T-helper 9 cell (primary cell): ENCODE data around the gene MXRA8.

Experiments used
- DNase-seq: peaks from one replicate; pipeline ENCODE4 v3.0.0-alpha.2; 2020

MXRA8 gene

DNA sequence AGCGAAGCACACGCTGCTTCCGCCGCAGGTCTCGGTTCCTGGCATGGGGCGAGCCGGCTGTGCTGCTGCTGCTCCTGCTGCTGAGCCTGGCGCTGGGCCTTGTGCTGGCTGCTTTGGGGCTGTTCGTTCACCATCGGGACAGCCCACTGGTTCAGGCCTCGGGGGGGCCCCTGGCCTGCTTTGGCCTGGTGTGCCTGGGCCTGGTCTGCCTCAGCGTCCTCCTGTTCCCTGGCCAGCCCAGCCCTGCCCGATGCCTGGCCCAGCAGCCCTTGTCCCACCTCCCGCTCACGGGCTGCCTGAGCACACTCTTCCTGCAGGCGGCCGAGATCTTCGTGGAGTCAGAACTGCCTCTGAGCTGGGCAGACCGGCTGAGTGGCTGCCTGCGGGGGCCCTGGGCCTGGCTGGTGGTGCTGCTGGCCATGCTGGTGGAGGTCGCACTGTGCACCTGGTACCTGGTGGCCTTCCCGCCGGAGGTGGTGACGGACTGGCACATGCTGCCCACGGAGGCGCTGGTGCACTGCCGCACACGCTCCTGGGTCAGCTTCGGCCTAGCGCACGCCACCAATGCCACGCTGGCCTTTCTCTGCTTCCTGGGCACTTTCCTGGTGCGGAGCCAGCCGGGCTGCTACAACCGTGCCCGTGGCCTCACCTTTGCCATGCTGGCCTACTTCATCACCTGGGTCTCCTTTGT lies 24.7 kb downstream of the MXRA8 start:
- no peak for DNase-seq

- no peak for DNase-seq
Measured at GRCh38 chr1:1332774-1333480, 25.4 kb downstream of the MXRA8 start.

DNA sequence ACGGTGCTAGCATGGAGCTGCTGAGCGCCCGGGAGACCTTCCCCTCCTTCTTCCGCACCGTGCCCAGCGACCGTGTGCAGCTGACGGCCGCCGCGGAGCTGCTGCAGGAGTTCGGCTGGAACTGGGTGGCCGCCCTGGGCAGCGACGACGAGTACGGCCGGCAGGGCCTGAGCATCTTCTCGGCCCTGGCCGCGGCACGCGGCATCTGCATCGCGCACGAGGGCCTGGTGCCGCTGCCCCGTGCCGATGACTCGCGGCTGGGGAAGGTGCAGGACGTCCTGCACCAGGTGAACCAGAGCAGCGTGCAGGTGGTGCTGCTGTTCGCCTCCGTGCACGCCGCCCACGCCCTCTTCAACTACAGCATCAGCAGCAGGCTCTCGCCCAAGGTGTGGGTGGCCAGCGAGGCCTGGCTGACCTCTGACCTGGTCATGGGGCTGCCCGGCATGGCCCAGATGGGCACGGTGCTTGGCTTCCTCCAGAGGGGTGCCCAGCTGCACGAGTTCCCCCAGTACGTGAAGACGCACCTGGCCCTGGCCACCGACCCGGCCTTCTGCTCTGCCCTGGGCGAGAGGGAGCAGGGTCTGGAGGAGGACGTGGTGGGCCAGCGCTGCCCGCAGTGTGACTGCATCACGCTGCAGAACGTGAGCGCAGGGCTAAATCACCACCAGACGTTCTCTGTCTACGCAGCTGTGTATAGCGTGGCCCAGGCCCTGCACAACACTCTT lies 26.2 kb downstream of the MXRA8 start:
- no peak for DNase-seq

- no peak for DNase-seq
Measured at GRCh38 chr1:1331068-1331965, 27.0 kb downstream of the MXRA8 start, which contains the start of gene TAS1R3. TSS of gene TAS1R3 (plus strand) at chr1:1331280. CDS start at chr1:1331346, 66 bp downstream.

DNA sequence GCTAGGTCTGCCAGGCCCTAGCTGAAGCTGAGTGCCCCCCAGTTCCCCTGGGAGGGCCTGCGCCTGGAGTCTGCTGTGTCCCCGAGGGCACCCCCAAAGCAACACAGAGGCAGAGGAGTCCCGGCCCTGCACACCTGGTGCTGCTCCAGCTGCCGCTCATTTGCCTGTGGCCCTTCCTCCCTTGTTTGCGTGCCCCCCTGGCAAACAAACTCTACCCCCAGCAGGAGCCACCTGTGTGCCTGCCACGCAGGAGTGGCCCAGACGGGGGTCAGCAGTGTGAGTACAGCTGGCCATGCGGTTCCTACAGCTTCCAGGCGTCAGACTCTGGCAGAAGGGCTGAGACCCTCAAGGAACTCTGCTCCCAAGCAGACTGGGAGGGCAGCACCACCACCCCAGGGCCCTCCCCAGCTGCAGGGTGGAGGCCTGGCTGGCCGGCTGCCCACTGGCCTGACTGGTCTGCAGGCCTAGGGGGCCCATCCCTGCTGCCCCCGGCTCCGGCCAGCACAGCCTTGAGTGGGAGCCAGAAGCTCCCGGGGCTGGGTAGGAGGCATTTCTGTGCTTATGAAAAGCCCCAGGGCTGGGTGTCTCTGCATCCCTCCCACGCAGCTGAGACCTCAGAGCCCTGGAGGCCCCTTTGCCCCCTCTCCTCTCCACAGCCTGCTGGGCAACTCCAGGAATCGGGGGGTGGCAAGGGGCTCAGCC lies 27.8 kb downstream of the MXRA8 start:
- DNase-seq, result no peak

DNA sequence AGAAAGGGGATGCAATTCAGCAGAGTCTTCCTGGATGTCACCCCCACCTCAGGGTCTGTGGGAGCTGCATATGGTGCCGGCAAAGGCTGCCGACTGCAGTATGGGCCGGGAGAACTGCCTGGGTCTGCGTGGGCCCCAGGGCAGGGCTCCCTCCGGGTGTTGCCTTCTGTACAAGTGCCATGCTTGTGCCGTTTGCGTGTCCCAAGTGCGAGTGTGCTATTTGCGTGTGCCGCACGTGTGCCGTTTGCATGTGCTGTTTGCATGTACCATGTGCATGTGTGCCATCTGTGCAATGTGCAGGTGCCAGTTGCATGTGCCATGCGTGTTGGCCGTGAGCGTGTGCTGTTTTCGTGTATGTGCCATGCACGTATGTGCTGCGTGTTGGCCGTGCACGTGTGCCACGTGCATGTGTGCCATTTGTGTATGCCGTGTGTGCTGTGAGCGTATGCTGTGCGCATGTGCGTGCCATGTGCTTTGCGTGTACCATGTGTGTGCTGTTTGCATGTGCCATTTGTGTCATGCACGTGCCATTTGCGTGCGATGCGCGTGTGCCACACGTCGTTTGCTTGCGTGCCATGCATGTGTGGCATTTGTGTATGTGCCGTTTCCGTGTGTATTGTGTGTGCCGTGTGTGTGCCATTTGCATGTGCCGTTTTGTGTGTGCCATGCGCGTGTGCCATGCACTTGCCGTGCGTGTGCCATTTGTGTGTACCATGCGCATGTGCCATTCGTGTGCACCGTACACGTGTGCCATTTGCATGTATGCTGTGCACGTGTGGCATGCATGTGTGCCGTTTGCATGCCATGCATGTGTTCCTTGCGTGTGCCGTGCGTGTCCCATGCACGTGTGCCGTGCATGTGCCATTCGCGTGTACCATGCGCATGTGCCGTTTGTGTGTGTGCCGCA lies 28.8 kb downstream of the MXRA8 start:
- no peak for DNase-seq

- DNase-seq, result no peak
Measured at GRCh38 chr1:1328254-1328653, 30.1 kb downstream of the MXRA8 start.

DNA sequence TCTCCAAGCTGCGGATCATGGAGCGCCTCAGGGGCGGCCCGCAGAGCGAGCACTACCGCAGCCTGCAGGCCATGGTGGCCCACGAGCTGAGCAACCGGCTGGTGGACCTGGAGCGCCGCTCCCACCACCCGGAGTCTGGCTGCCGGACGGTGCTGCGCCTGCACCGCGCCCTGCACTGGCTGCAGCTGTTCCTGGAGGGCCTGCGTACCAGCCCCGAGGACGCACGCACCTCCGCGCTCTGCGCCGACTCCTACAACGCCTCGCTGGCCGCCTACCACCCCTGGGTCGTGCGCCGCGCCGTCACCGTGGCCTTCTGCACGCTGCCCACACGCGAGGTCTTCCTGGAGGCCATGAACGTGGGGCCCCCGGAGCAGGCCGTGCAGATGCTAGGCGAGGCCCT lies 31.1 kb downstream of the MXRA8 start:
- DNase-seq, result no peak

- no peak for DNase-seq
Measured at GRCh38 chr1:1326075-1326605, 32.2 kb downstream of the MXRA8 start.

DNA sequence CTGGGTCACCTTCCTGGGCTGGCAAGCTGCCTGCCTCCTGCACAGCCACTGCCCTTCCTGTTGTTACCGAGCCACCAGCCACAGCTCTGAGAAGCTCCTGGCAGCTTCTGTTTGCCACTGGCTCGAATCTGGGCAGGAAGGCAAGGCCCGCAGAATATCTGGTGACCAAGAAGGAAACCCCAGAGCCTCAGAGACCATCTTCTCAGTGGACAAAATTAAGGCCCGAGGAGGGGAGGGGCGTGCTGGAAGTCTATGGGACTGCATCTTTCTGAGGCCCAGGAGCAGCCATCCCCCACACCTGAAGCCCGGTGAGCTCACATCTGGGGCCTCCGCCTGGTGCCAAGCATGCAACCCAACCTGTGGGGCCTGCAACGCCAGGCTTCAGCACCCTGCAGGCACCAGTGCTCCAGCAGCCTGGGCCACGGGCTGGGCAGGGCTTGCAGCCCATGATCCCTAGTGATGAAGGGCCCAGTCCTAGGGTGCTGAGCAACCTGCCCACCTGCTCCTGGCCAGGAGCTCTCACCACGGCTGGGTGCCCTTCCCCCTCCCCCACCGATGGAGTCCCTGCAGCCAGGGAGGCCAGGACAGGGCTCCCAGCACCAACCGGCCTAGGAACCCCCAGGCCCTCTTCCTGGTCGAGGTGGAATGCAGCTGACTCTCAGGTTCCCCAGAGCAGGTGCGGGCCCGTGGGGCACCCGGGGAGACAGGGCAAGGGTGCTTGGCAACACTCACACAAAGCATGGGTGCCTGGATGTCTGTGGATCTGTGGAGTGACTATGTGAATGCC lies 32.9 kb downstream of the MXRA8 start:
- no peak for DNase-seq

GRCh38 chr1:1324524-1325287 lies 33.6 kb downstream of the MXRA8 start, which contains the start of the genes CPTP and INTS11:
TSS of gene CPTP (plus strand) at chr1:1324802. CDS start at chr1:1326911, 2,109 bp downstream.
TSS of gene INTS11 (minus strand) at chr1:1324660. CDS start at chr1:1324608, 52 bp downstream.
- DNase-seq, result peak; percentile 96

DNA sequence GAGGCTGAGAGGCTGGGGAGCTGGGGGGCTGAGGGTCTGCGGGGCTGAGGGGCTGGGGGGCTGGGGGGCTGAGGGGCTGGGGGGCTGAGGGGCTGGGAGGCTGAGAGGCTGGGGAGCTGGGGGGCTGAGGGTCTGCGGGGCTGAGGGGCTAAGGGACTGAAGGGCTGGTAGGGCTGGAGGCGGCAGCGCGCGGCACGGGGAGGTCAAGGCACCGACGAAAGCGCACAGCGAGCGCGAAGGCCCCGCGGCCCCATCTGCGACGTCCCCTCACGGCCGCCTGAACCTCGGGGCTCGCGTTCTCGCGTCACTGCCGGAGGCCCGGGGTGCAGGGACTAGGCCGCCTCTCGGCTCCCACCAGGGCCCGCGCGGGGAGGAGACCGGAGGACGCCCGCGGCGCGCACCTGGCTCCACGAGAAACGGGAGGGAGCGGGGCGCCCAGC lies 34.3 kb downstream of the MXRA8 start:
- no peak for DNase-seq

- no peak for DNase-seq
Measured at GRCh38 chr1:1322952-1323351, 35.4 kb downstream of the MXRA8 start.

DNA sequence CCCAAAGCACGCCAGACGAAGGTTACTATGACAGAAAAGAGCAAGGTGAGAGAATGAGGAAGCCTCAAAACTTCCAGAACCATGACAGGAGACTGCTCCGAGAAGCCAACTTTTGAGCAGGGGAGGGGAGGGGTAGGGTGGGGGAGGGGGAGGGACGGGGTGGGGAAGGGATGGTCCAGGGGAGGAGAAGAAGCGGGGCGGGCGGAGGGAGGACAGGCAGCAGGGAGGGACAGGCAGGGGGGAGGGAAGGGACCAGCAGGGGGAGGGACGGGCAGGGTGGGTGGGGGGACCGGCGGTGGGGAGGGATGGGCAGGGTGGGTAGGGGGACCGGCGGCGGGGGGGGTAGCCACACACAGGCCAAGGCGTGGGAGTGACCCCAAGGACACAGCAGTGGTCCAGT lies 35.9 kb downstream of the MXRA8 start:
- no peak for DNase-seq

- no peak for DNase-seq
Measured at GRCh38 chr1:1321477-1321876, 36.9 kb downstream of the MXRA8 start.

- DNase-seq, result no peak
Measured at GRCh38 chr1:1320666-1321448, 37.5 kb downstream of the MXRA8 start.

GRCh38 chr1:1319646-1319941 lies 38.8 kb downstream of the MXRA8 start:
- DNase-seq, result no peak
